Myometrial cell (primary cell): ENCODE measurements around the gene SRPK2. TPM values are rescaled to one million over a fixed set of nuclear protein-coding genes. Genes with fewer than 3 reads are reported as not detected.

ENCODE experiments used
- total RNA-seq: library from RNA; depleted of rRNA; stranded (reverse); fragments of >200 nt; gene quantifications from 2 replicates; pipeline ENCODE4 v1.2.3, GENCODE V29; 2015

SRPK2 gene
- total RNA-seq: 31.9 and 79.9 TPM in 2 replicates

GRCh38 chr7:105388356-105389087 lies at the start of gene SRPK2:
SRPK2 (minus strand) TSS chr7:105388921.

Other genes starting within 250 kb of the SRPK2 start
- 8.3 and 10.7 TPM in 2 replicates for gene PUS7, start 133.3 kb upstream of the SRPK2 start, total RNA-seq
- 21.6 and 23.6 TPM in 2 replicates for gene RINT1, start 143.3 kb upstream of the SRPK2 start, total RNA-seq
- not detected in 2 replicates for gene EFCAB10, start 192.6 kb upstream of the SRPK2 start, total RNA-seq